Dermis microvascular lymphatic vessel endothelial cell (primary cell): Measurements from ENCODE around the gene UBA6. TPM values are rescaled to one million over a fixed set of nuclear protein-coding genes. Genes with fewer than 3 reads are reported as not detected.
A peak's percentile ranks its signal among the peaks of the same experiment; 100 is the strongest.
"Not testable (repeated sequence)": the region's sequence is repeated elsewhere in the genome, so short reads cannot be mapped to it uniquely, and the experiment has no call there.

Experiments used
- DNase-seq, 2 donors: peaks; one replicate each; pipeline versions ENCODE4 v3.0.0 to v3.0.0-alpha.2; 2010; ENCODE audit warnings: low read depth in 2 of 2
- total RNA-seq: library from RNA; depleted of rRNA; stranded (reverse); fragments of >200 nt; gene quantifications from 2 replicates; pipeline ENCODE4 v1.2.1, GENCODE V29; 2014

Gene UBA6
- total RNA-seq, 1 donor from 2014 or later: 80.9 TPM

- no peak for DNase-seq
These were observed 32.6 kb downstream of the UBA6 start for GRCh38 chr4:67668315-67668714.

GRCh38 chr4:67660418-67660817 lies 40.5 kb downstream of the UBA6 start:
- DNase-seq: no peak

GRCh38 chr4:67659065-67659464 lies 41.9 kb downstream of the UBA6 start:
- no peak for DNase-seq

- no peak for DNase-seq
These were observed 42.7 kb downstream of the UBA6 start for GRCh38 chr4:67658302-67658701.

GRCh38 chr4:67651536-67651935 lies 49.4 kb downstream of the UBA6 start:
- DNase-seq: peak; percentile 4 to 84

- no peak for DNase-seq
These were observed 62.8 kb downstream of the UBA6 start for GRCh38 chr4:67638136-67638535.

GRCh38 chr4:67636978-67637377 lies 64.0 kb downstream of the UBA6 start:
- not testable (repeated sequence) for DNase-seq

GRCh38 chr4:67635331-67635730 lies 65.6 kb downstream of the UBA6 start:
- no peak for DNase-seq

- DNase-seq: no peak
These were observed 66.2 kb downstream of the UBA6 start for GRCh38 chr4:67634741-67635140.

- no peak for DNase-seq
These were observed 68.5 kb downstream of the UBA6 start for GRCh38 chr4:67632492-67632891.

- no peak for DNase-seq
These were observed 76.0 kb downstream of the UBA6 start for GRCh38 chr4:67624939-67625338.

- DNase-seq: peak in 1 of 2 donors; percentile 5
These were observed 84.5 kb downstream of the UBA6 start for GRCh38 chr4:67616478-67616877.

GRCh38 chr4:67615119-67615518 lies 85.8 kb downstream of the UBA6 start:
- DNase-seq: no peak

GRCh38 chr4:67614186-67614585 lies 86.8 kb downstream of the UBA6 start:
- DNase-seq: no peak

- DNase-seq: no peak
These were observed 92.9 kb downstream of the UBA6 start for GRCh38 chr4:67608027-67608426.

GRCh38 chr4:67604749-67605148 lies 96.2 kb downstream of the UBA6 start:
- no peak for DNase-seq

- no peak for DNase-seq
These were observed 97.0 kb downstream of the UBA6 start for GRCh38 chr4:67604029-67604381.

- DNase-seq: no peak
These were observed 97.5 kb downstream of the UBA6 start for GRCh38 chr4:67603310-67604028.

- no peak for DNase-seq
These were observed 107.2 kb downstream of the UBA6 start for GRCh38 chr4:67593741-67594175.

GRCh38 chr4:67587156-67587555 lies 113.8 kb downstream of the UBA6 start:
- DNase-seq: no peak

- DNase-seq: no peak
These were observed 116.5 kb downstream of the UBA6 start for GRCh38 chr4:67584496-67584895.

- DNase-seq: no peak
These were observed 119.0 kb downstream of the UBA6 start for GRCh38 chr4:67581913-67582312.

GRCh38 chr4:67581208-67581857 lies 119.6 kb downstream of the UBA6 start:
- DNase-seq: no peak
